ENCODE measurements around the gene TMEM132D. TPM values are rescaled to one million over a fixed set of nuclear protein-coding genes. Genes with fewer than 3 reads are reported as not detected.

Gene TMEM132D
- total RNA-seq, 1 donor: under 0.01 TPM

GRCh38 chr12:129152351-129153104, 751.3 kb downstream of the TMEM132D start:
- Histone ChIP-seq H3K9me3 (ENCODE audit: low read depth, low read length) (no peaks in the 10 kb centered on the region), H3K4me3 (ENCODE audit: low read length) (no peak overlapping the region), H3K4me1 (ENCODE audit: insufficient read depth, low read length) (no peaks in the 10 kb centered on the region), H3K27me3 (ENCODE audit: insufficient read depth, low read length) (no peaks in the 10 kb centered on the region)

- Histone ChIP-seq H3K9me3 (ENCODE audit: low read depth, low read length) (no peaks in the 10 kb centered on the region), H3K27me3 (ENCODE audit: insufficient read depth, low read length) (no peaks in the 10 kb centered on the region), H3K4me1 (ENCODE audit: insufficient read depth, low read length) (no peaks in the 10 kb centered on the region), H3K4me3 (ENCODE audit: low read length) (no peak overlapping the region)
Observed at GRCh38 chr12:129150721-129151120, 753.1 kb downstream of the TMEM132D start.

GRCh38 chr12:129145381-129145780, 758.4 kb downstream of the TMEM132D start:
- Histone ChIP-seq H3K27me3 (ENCODE audit: insufficient read depth, low read length) (no peaks in the 10 kb centered on the region), H3K9me3 (ENCODE audit: low read depth, low read length) (no peaks in the 10 kb centered on the region), H3K4me3 (ENCODE audit: low read length) (no peak overlapping the region), H3K4me1 (ENCODE audit: insufficient read depth, low read length) (no peaks in the 10 kb centered on the region)

GRCh38 chr12:129138776-129139175, 765.0 kb downstream of the TMEM132D start:
- no peaks in the 10 kb centered on the region for H3K9me3 ChIP-seq (ENCODE audit: low read depth, low read length)
- H3K4me1 ChIP-seq (ENCODE audit: insufficient read depth, low read length): no peaks in the 10 kb centered on the region
- no peak overlapping the region for H3K4me3 ChIP-seq (ENCODE audit: low read length)
- H3K27me3 ChIP-seq (ENCODE audit: insufficient read depth, low read length): no peaks in the 10 kb centered on the region

GRCh38 chr12:129136694-129137325, 767.0 kb downstream of the TMEM132D start:
- Histone ChIP-seq H3K9me3 (ENCODE audit: low read depth, low read length) (no peaks in the 10 kb centered on the region), H3K27me3 (ENCODE audit: insufficient read depth, low read length) (no peaks in the 10 kb centered on the region), H3K4me3 (ENCODE audit: low read length) (no peak overlapping the region), H3K4me1 (ENCODE audit: insufficient read depth, low read length) (no peaks in the 10 kb centered on the region)

GRCh38 chr12:129127771-129128170, 776.1 kb downstream of the TMEM132D start:
- no peaks in the 10 kb centered on the region for H3K4me1 ChIP-seq (ENCODE audit: insufficient read depth, low read length)
- no peaks in the 10 kb centered on the region for H3K27me3 ChIP-seq (ENCODE audit: insufficient read depth, low read length)
- H3K4me3 ChIP-seq (ENCODE audit: low read length): no peak overlapping the region
- no peaks in the 10 kb centered on the region for H3K9me3 ChIP-seq (ENCODE audit: low read depth, low read length)

- Histone ChIP-seq H3K4me1 (ENCODE audit: insufficient read depth, low read length) (no peaks in the 10 kb centered on the region), H3K4me3 (ENCODE audit: low read length) (no peak overlapping the region), H3K27me3 (ENCODE audit: insufficient read depth, low read length) (no peaks in the 10 kb centered on the region), H3K9me3 (ENCODE audit: low read depth, low read length) (no peaks in the 10 kb centered on the region)
Observed at GRCh38 chr12:129127211-129127610, 776.6 kb downstream of the TMEM132D start.

- H3K27me3 ChIP-seq (ENCODE audit: insufficient read depth, low read length): no peaks in the 10 kb centered on the region
- no peak overlapping the region for H3K4me3 ChIP-seq (ENCODE audit: low read length)
- H3K9me3 ChIP-seq (ENCODE audit: low read depth, low read length): no peaks in the 10 kb centered on the region
- H3K4me1 ChIP-seq (ENCODE audit: insufficient read depth, low read length): no peaks in the 10 kb centered on the region
Observed at GRCh38 chr12:129119537-129119936, 784.3 kb downstream of the TMEM132D start.

GRCh38 chr12:129115558-129115957, 788.3 kb downstream of the TMEM132D start:
- Histone ChIP-seq H3K27me3 (ENCODE audit: insufficient read depth, low read length) (no peaks in the 10 kb centered on the region), H3K4me1 (ENCODE audit: insufficient read depth, low read length) (no peaks in the 10 kb centered on the region)

GRCh38 chr12:129110575-129110974, 793.2 kb downstream of the TMEM132D start:
- Histone ChIP-seq H3K4me3 (ENCODE audit: low read length) (no peak overlapping the region), H3K27me3 (ENCODE audit: insufficient read depth, low read length) (no peaks in the 10 kb centered on the region), H3K9me3 (ENCODE audit: low read depth, low read length) (no peaks in the 10 kb centered on the region), H3K4me1 (ENCODE audit: insufficient read depth, low read length) (no peaks in the 10 kb centered on the region)

More at GRCh38 chr12:129115558-129115957, 788.3 kb downstream of the TMEM132D start:
- Histone ChIP-seq H3K4me3 (ENCODE audit: low read length) (no peak overlapping the region), H3K9me3 (ENCODE audit: low read depth, low read length) (no peaks in the 10 kb centered on the region)

- Histone ChIP-seq H3K4me1 (ENCODE audit: insufficient read depth, low read length) (no peaks in the 10 kb centered on the region), H3K9me3 (ENCODE audit: low read depth, low read length) (no peaks in the 10 kb centered on the region), H3K4me3 (ENCODE audit: low read length) (no peak overlapping the region), H3K27me3 (ENCODE audit: insufficient read depth, low read length) (no peaks in the 10 kb centered on the region)
Observed at GRCh38 chr12:129109174-129110001, 794.4 kb downstream of the TMEM132D start.

- no peaks in the 10 kb centered on the region for H3K4me1 ChIP-seq (ENCODE audit: insufficient read depth, low read length)
- no peaks in the 10 kb centered on the region for H3K9me3 ChIP-seq (ENCODE audit: low read depth, low read length)
- H3K27me3 ChIP-seq (ENCODE audit: insufficient read depth, low read length): no peaks in the 10 kb centered on the region
- H3K4me3 ChIP-seq (ENCODE audit: low read length): no peak overlapping the region
Observed at GRCh38 chr12:129106772-129107171, 797.1 kb downstream of the TMEM132D start.

- Histone ChIP-seq H3K9me3 (ENCODE audit: low read depth, low read length) (no peaks in the 10 kb centered on the region), H3K27me3 (ENCODE audit: insufficient read depth, low read length) (no peaks in the 10 kb centered on the region), H3K4me3 (ENCODE audit: low read length) (no peak overlapping the region), H3K4me1 (ENCODE audit: insufficient read depth, low read length) (no peaks in the 10 kb centered on the region)
Observed at GRCh38 chr12:129103231-129103630, 800.6 kb downstream of the TMEM132D start.

- Histone ChIP-seq H3K27me3 (ENCODE audit: insufficient read depth, low read length) (no peaks in the 10 kb centered on the region), H3K4me1 (ENCODE audit: insufficient read depth, low read length) (no peaks in the 10 kb centered on the region), H3K4me3 (ENCODE audit: low read length) (no peak overlapping the region), H3K9me3 (ENCODE audit: low read depth, low read length) (no peaks in the 10 kb centered on the region)
Observed at GRCh38 chr12:129102233-129102632, 801.6 kb downstream of the TMEM132D start.

GRCh38 chr12:129101816-129102215, 802.0 kb downstream of the TMEM132D start:
- Histone ChIP-seq H3K27me3 (ENCODE audit: insufficient read depth, low read length) (no peaks in the 10 kb centered on the region), H3K9me3 (ENCODE audit: low read depth, low read length) (no peaks in the 10 kb centered on the region), H3K4me1 (ENCODE audit: insufficient read depth, low read length) (no peaks in the 10 kb centered on the region), H3K4me3 (ENCODE audit: low read length) (no peak overlapping the region)
